Loucy (cell line): Measurements from ENCODE around the gene ZNF785.

Source experiments
- H2AFZ ChIP-seq: fragments of 200-600 bp; sonication (generic); 2 replicates; pipeline ENCODE4 v1.6.0; 2016; ENCODE audit warnings: antibody characterized with exemption, mild to moderate bottlenecking, low read length, moderate library complexity
- H3F3A ChIP-seq: fragments of 200-600 bp; 2 replicates; pipeline ENCODE4 v1.6.0; 2016; ENCODE audit warnings: antibody characterized with exemption, low read depth, mild to moderate bottlenecking
- H3K27me3 ChIP-seq: fragments of 200-600 bp; sonication (generic); 2 replicates; pipeline ENCODE4 v1.6.1; 2014; ENCODE audit warnings: low read length, mild to moderate bottlenecking; ENCODE audit not compliant: insufficient read depth, poor library complexity, severe bottlenecking
- H3K36me3 ChIP-seq: fragments of 200-600 bp; sonication (generic); 2 replicates; pipeline ENCODE4 v1.6.1; 2016; ENCODE audit warnings: low read length; ENCODE audit not compliant: insufficient read depth
- H3K4me1 ChIP-seq: fragments of 200-600 bp; sonication (generic); 2 replicates; pipeline ENCODE4 v1.5.1; 2014; ENCODE audit warnings: low read length, mild to moderate bottlenecking; ENCODE audit not compliant: insufficient read depth, poor library complexity, severe bottlenecking
- H3K4me2 ChIP-seq: fragments of 200-600 bp; sonication (generic); 2 replicates; pipeline ENCODE4 v1.6.0; 2014; ENCODE audit warnings: antibody characterized with exemption, low read length, low read depth, mild to moderate bottlenecking; ENCODE audit not compliant: poor library complexity, severe bottlenecking
- H3K4me3 ChIP-seq: fragments of 200-600 bp; sonication (generic); 2 replicates; pipeline ENCODE4 v1.5.1; 2014; ENCODE audit warnings: low read length, mild to moderate bottlenecking, mixed read lengths; ENCODE audit not compliant: poor library complexity, severe bottlenecking
- H3K79me2 ChIP-seq: fragments of 200-600 bp; sonication (generic); 2 replicates; pipeline ENCODE4 v1.6.1; 2014; ENCODE audit warnings: low read length; ENCODE audit not compliant: insufficient read depth
- H3K9ac ChIP-seq: fragments of 200-600 bp; sonication (generic); 2 replicates; pipeline ENCODE4 v1.6.0; 2014; ENCODE audit warnings: mild to moderate bottlenecking, low read depth, low read length, moderate library complexity; ENCODE audit not compliant: poor library complexity, severe bottlenecking
- H3K9me2 ChIP-seq: fragments of 200-600 bp; sonication (generic); replicated peaks from 2 replicates; pipeline ENCODE4 v1.6.1; 2016; ENCODE audit warnings: low read depth, low read length, mixed read lengths
- H3K9me3 ChIP-seq: fragments of 200-600 bp; sonication (generic); 2 replicates; pipeline ENCODE4 v1.6.1; 2014; ENCODE audit warnings: mild to moderate bottlenecking, antibody characterized with exemption, low read length, low read depth; ENCODE audit not compliant: insufficient read depth
- H4K20me1 ChIP-seq: fragments of 200-600 bp; sonication (generic); 2 replicates; pipeline ENCODE4 v1.6.0; 2014; ENCODE audit warnings: antibody characterized with exemption, low read length, mild to moderate bottlenecking; ENCODE audit not compliant: insufficient read depth, poor library complexity, severe bottlenecking
- CTCF ChIP-seq: fragments of 200-600 bp; sonication (generic); conservative IDR thresholded peaks from 2 replicates; pipeline ENCODE4 v1.5.1; 2014; ENCODE audit warnings: mild to moderate bottlenecking, antibody characterized with exemption, low read length
- EZH2phosphoT487 ChIP-seq: fragments of 200-600 bp; IDR thresholded peaks from 2 replicates; pipeline ENCODE4 v1.6.1; 2018; ENCODE audit warnings: antibody characterized with exemption, mild to moderate bottlenecking, moderate library complexity, borderline replicate concordance

Gene ZNF785

DNA sequence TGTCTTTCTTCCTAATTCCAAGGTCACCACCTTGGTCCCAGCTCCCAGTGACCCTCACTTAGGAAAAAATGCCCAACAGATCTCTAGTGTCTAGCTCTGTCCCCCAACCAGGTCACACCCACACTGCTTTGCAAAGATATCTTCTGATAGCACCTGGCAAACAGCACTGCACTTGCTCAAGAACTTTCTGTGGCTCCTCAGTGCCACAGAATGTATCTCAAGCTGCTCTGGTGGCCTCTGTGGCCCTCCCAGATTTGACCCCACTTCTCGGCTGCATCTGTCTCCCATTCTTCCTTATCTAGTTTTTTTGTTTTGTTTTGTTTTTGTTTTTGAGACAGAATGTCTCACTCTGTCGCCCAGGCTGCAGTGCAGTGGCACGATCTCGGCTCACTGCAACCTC is 19.0 kb downstream of the ZNF785 start:
- TF ChIP-seq EZH2phosphoT487: no peak
- TF ChIP-seq CTCF: no peak
- Histone ChIP-seq H3F3A (no peaks in the 10 kb centered on the region), H3K4me3 (no peak overlapping the region), H2AFZ (no peak overlapping the region), H3K9me2 (no peaks in the 10 kb centered on the region), H3K4me1 (peaks cover 16% of the 10 kb centered on the region), H3K27me3 (no peaks in the 10 kb centered on the region), H3K9me3 (no peaks in the 10 kb centered on the region), H3K9ac (no peak overlapping the region), H3K36me3 (no peaks in the 10 kb centered on the region), H4K20me1 (no peaks in the 10 kb centered on the region), H3K4me2 (no peak overlapping the region), H3K79me2 (peaks cover 14% of the 10 kb centered on the region)

DNA sequence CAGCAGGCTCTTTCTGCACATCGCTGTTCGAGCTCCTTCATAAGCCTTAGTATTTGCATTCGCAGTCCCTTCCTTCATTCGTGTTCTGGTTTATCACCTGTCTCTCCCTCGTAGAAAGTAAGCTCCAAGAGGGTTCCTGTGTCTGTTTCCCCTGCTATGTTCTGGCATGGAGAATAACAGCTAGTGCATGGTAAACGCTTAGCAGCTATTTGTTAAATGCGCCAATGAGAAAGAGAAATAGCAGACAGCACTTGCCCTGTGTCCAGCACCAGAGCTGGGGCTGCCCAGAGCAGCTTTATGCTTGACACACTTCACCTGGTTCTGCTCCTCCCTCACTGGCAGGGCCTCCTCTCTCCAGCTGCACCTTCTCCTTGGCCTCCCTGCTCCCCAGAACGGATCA is 19.5 kb downstream of the ZNF785 start:
- TF ChIP-seq EZH2phosphoT487 (no peak), CTCF (no peak)
- no peaks in the 10 kb centered on the region for H3K9me3 ChIP-seq
- no peaks in the 10 kb centered on the region for H3F3A ChIP-seq
- no peaks in the 10 kb centered on the region for H4K20me1 ChIP-seq
- no peak overlapping the region for H3K9ac ChIP-seq
- H3K9me2 ChIP-seq: no peaks in the 10 kb centered on the region
- no peaks in the 10 kb centered on the region for H3K36me3 ChIP-seq
- H3K79me2 ChIP-seq: peaks cover 12% of the 10 kb centered on the region
- H3K4me3 ChIP-seq: no peak overlapping the region
- no peak overlapping the region for H3K4me2 ChIP-seq
- no peaks in the 10 kb centered on the region for H3K27me3 ChIP-seq
- H3K4me1 ChIP-seq: peaks cover 16% of the 10 kb centered on the region
- H2AFZ ChIP-seq: no peak overlapping the region

GRCh38 chr16:30565526-30565925 is 20.0 kb downstream of the ZNF785 start:
- TF ChIP-seq EZH2phosphoT487: no peak
- no peak for TF ChIP-seq CTCF
- H3K36me3 ChIP-seq: no peaks in the 10 kb centered on the region
- no peak overlapping the region for H3K9ac ChIP-seq
- H4K20me1 ChIP-seq: no peaks in the 10 kb centered on the region
- no peaks in the 10 kb centered on the region for H3F3A ChIP-seq
- no peaks in the 10 kb centered on the region for H3K9me3 ChIP-seq
- no peaks in the 10 kb centered on the region for H3K27me3 ChIP-seq
- H3K4me2 ChIP-seq: no peak overlapping the region
- peaks cover 16% of the 10 kb centered on the region for H3K4me1 ChIP-seq
- H3K4me3 ChIP-seq: no peak overlapping the region
- H3K79me2 ChIP-seq: peaks cover 9% of the 10 kb centered on the region
- H3K9me2 ChIP-seq: no peaks in the 10 kb centered on the region
- H2AFZ ChIP-seq: no peak overlapping the region
